Measurements from ENCODE around the gene PHACTR4.
"Not testable (repeated sequence)": the region's sequence is repeated elsewhere in the genome, so short reads cannot be mapped to it uniquely, and the experiment has no call there.

The PHACTR4 gene

GRCh38 chr1:28537457-28538199, 168.1 kb downstream of the PHACTR4 start:
- H3K4me3 ChIP-seq (replicated peaks; ENCODE audit: low read depth, low read length) = no peak overlapping the region
- DNase-seq (ENCODE audit: extremely low read depth, low read depth) = no peak
- TF ChIP-seq CTCF (IDR thresholded peaks at IDR 0.05; ENCODE audit: low read depth, low read length, missing control alignments) = no peak

- DNase-seq (ENCODE audit: extremely low read depth, low read depth) = no peak
- no peak for TF ChIP-seq CTCF (IDR thresholded peaks at IDR 0.05; ENCODE audit: low read depth, low read length, missing control alignments)
- H3K4me3 ChIP-seq (replicated peaks; ENCODE audit: low read depth, low read length) = no peak overlapping the region
These were observed 168.7 kb downstream of the PHACTR4 start for GRCh38 chr1:28538286-28538685.

GRCh38 chr1:28540651-28541050, 171.1 kb downstream of the PHACTR4 start:
- peak; percentile 17 for TF ChIP-seq CTCF (IDR thresholded peaks at IDR 0.05; ENCODE audit: low read depth, low read length, missing control alignments)
- no peak for DNase-seq (ENCODE audit: extremely low read depth, low read depth)
- H3K4me3 ChIP-seq (replicated peaks; ENCODE audit: low read depth, low read length) = no peak overlapping the region

- not testable (repeated sequence) for H3K4me3 ChIP-seq (replicated peaks; ENCODE audit: low read depth, low read length); DNase-seq (ENCODE audit: extremely low read depth, low read depth)
These were observed 172.0 kb downstream of the PHACTR4 start for GRCh38 chr1:28541414-28542015.

GRCh38 chr1:28545246-28545628, 175.7 kb downstream of the PHACTR4 start:
- TF ChIP-seq CTCF (IDR thresholded peaks at IDR 0.05; ENCODE audit: low read depth, low read length, missing control alignments) = no peak
- no peak overlapping the region for H3K4me3 ChIP-seq (replicated peaks; ENCODE audit: low read depth, low read length)
- DNase-seq (ENCODE audit: extremely low read depth, low read depth) = no peak

- DNase-seq (ENCODE audit: extremely low read depth, low read depth) = no peak
- no peak for TF ChIP-seq CTCF (IDR thresholded peaks at IDR 0.05; ENCODE audit: low read depth, low read length, missing control alignments)
- H3K4me3 ChIP-seq (replicated peaks; ENCODE audit: low read depth, low read length) = no peak overlapping the region
These were observed 178.8 kb downstream of the PHACTR4 start for GRCh38 chr1:28548318-28548717.
